ENCODE results near the gene CYP2C9. TPM values are rescaled to one million over a fixed set of nuclear protein-coding genes. Genes with fewer than 3 reads are reported as not detected.
"Not testable (repeated sequence)": the region's sequence is repeated elsewhere in the genome, so short reads cannot be mapped to it uniquely, and the experiment has no call there.

CYP2C9 gene
- not detected for total RNA-seq

DNA sequence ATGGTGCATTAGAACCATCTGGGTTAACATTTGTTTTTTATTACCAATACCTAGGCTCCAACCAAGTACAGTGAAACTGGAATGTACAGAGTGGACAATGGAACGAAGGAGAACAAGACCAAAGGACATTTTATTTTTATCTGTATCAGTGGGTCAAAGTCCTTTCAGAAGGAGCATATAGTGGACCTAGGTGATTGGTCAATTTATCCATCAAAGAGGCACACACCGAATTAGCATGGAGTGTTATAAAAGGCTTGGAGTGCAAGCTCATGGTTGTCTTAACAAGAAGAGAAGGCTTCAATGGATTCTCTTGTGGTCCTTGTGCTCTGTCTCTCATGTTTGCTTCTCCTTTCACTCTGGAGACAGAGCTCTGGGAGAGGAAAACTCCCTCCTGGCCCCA is at the start of gene CYP2C9:
Gene CYP2C9 (plus strand): TSS at position 276 of the 400 bp plus-strand sequence. CDS start 25 bp downstream, at position 301.
- intact Hi-C loops (cut with DNase I), result no loop called here
- Histone ChIP-seq H3K27me3 (no peaks in the 10 kb centered on the region), H3K36me3 (no peaks in the 10 kb centered on the region), H3K4me1 (no peaks in the 10 kb centered on the region), H3K4me3 (no peak within 1 kb of the TSS), H3K27ac (replicated peaks in 1 of 4) (no peak within 1 kb of the TSS), H3K9me3 (peaks cover 0 to 2% (median under 1%) of the 10 kb centered on the region in 4 donors)
- TF ChIP-seq EP300 (IDR thresholded peaks at IDR 0.05) (no peak), POLR2A (IDR thresholded peaks at IDR 0.05; ENCODE audit: low read depth) (no peak), POLR2AphosphoS5 (IDR thresholded peaks at IDR 0.05) (no peak)
- TF ChIP-seq, protein P1, sequence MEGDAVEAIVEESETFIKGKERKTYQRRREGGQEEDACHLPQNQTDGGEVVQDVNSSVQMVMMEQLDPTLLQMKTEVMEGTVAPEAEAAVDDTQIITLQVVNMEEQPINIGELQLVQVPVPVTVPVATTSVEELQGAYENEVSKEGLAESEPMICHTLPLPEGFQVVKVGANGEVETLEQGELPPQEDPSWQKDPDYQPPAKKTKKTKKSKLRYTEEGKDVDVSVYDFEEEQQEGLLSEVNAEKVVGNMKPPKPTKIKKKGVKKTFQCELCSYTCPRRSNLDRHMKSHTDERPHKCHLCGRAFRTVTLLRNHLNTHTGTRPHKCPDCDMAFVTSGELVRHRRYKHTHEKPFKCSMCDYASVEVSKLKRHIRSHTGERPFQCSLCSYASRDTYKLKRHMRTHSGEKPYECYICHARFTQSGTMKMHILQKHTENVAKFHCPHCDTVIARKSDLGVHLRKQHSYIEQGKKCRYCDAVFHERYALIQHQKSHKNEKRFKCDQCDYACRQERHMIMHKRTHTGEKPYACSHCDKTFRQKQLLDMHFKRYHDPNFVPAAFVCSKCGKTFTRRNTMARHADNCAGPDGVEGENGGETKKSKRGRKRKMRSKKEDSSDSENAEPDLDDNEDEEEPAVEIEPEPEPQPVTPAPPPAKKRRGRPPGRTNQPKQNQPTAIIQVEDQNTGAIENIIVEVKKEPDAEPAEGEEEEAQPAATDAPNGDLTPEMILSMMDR (IDR thresholded peaks at IDR 0.05), result no peak
- no peak for DNase-seq (ENCODE audit: extremely low spot score)
- WGBS, result 76% methylated on average over 2 of the region's 2 CpGs

DNA sequence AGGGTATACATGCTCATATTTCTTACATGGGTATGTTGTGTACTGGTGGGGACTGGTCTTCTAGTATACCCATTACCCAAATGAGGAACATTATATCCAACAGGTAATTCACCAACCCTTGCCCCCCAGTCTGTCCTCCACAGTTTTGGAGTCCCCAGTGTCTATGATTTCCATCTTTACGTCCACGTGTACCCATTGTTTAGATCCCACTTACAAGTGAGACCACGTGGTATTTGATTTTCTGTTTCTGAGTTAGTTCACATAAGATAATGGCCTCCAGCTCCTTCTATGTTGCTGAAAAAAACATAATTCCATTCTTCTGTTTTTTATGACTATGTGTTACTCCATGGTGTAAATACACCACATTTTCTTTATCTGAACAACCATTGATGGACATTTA is 49.3 kb upstream of the CYP2C9 start:
- 75% methylated on average over 3 of the region's 3 CpGs for WGBS
- H3K4me1 ChIP-seq, result no peaks in the 10 kb centered on the region
- DNase-seq (ENCODE audit: extremely low spot score), result no peak
- no peak overlapping the region for H3K27ac ChIP-seq (replicated peaks in 1 of 4)
- peaks cover 0 to 7% (median 0%) of the 10 kb centered on the region in 4 donors for H3K9me3 ChIP-seq
- no peak overlapping the region for H3K4me3 ChIP-seq
- intact Hi-C loops (cut with DNase I), result no loop called here
- H3K36me3 ChIP-seq, result no peaks in the 10 kb centered on the region
- H3K27me3 ChIP-seq, result no peaks in the 10 kb centered on the region
- TF ChIP-seq POLR2A (IDR thresholded peaks at IDR 0.05; ENCODE audit: low read depth) (no peak), EP300 (IDR thresholded peaks at IDR 0.05) (no peak), POLR2AphosphoS5 (IDR thresholded peaks at IDR 0.05) (no peak)
- TF ChIP-seq, protein P1 (IDR thresholded peaks at IDR 0.05), result no peak

DNA sequence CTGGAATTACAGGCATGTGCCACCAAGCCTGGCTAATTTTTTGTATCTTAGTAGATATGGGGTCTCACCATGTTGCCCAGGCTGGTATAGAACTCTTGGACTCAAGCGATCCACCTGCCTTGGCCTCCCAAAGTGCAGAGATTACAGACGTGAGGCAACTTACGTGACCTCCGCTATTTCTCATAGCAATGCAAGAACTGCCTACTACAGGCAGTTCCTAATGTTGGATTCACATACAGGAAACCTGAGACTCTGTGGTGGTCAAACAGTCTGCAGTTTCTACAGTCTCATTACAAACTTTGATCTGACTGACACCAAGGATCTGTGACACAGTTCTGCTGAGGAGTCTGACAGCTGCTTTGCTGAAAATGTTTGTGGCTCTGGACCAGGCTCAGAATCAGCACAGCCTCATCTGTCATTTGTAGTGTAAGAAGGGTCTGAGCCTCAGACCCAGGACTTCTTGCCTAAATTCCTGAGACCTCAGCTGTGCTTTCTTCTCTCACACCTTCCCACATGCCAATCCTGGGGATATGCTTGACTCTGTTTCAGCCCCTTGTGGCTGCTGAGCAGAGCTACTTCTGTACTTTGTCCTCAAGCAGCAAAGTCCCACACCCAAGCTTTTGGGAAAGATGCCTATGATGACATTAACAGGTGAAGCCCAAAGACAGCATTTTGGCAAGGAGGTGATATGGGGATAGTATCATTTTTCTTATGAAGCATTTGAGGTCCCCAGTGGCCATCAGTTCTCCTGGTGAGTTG is 48.0 kb upstream of the CYP2C9 start:
- Histone ChIP-seq H3K27me3 (no peaks in the 10 kb centered on the region), H3K27ac (replicated peaks in 1 of 4) (no peak overlapping the region), H3K4me1 (no peaks in the 10 kb centered on the region), H3K36me3 (no peaks in the 10 kb centered on the region), H3K9me3 (peaks cover 0 to 7% (median 0%) of the 10 kb centered on the region in 4 donors), H3K4me3 (no peak overlapping the region)
- intact Hi-C loops (cut with DNase I), result no loop called here
- TF ChIP-seq, protein P1 (IDR thresholded peaks at IDR 0.05), result no peak
- TF ChIP-seq POLR2A (IDR thresholded peaks at IDR 0.05; ENCODE audit: low read depth) (no peak), POLR2AphosphoS5 (IDR thresholded peaks at IDR 0.05) (no peak), EP300 (IDR thresholded peaks at IDR 0.05) (no peak)
- DNase-seq (ENCODE audit: extremely low spot score), result no peak
- WGBS, result no CpG with 5 or more reads among the region's 4 CpGs

DNA sequence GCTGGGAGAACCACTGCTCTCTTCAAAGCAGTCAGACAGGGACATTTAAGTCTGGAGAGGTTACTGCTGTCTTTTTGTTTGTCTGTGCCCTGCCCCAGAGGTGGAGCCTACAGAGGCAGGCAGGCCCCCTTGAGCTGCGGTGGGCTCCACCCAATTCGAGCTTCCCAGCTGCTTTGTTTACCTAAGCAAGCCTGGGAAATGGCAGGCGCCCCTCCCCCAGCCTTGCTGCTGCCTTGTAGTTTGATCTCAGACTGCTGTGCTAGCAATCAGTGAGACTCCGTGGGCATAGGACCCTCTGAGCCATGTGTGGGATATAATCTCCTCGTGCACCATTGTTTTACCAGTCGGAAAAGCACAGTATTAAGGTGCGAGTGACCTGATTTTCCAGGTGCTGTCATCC is 40.0 kb upstream of the CYP2C9 start:
- H3K4me3 ChIP-seq; H3K9me3 ChIP-seq; H3K4me1 ChIP-seq; H3K27me3 ChIP-seq; H3K36me3 ChIP-seq; H3K27ac ChIP-seq (replicated peaks in 1 of 4); DNase-seq (ENCODE audit: extremely low spot score); intact Hi-C loops (cut with DNase I): not testable (repeated sequence)
- 40% methylated on average over 4 of the region's 7 CpGs for WGBS

DNA sequence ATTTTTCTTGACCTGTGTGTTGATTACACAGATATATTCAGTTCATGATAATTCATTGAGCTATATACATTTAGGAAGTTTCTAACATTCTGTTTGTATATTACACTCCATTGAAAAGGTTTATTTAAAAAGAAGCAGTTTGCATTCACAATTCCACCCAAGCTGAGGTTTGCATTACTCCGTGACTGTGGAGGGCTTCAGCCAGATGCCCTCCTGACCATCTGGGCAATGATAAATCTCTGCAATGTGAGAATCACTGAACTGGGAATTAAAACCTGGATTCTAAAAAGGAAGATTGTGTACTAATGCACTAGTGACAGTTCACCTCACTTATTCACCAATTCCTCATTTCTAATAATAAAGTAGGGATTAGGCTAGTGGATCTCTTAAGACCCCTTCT is 36.4 kb upstream of the CYP2C9 start:
- intact Hi-C loops (cut with DNase I), result no loop called here
- H3K27ac ChIP-seq (replicated peaks in 1 of 4), result no peak overlapping the region
- H3K4me3 ChIP-seq, result no peak overlapping the region
- H3K9me3 ChIP-seq, result peaks cover 0 to 14% (median 8%) of the 10 kb centered on the region in 4 donors
- H3K27me3 ChIP-seq, result no peaks in the 10 kb centered on the region
- WGBS, result 86% methylated on average over 1 of the region's 1 CpG
- H3K36me3 ChIP-seq, result no peaks in the 10 kb centered on the region
- no peak for DNase-seq (ENCODE audit: extremely low spot score)
- TF ChIP-seq EP300 (IDR thresholded peaks at IDR 0.05), result no peak
- TF ChIP-seq, protein P1 (IDR thresholded peaks at IDR 0.05), result no peak
- TF ChIP-seq POLR2AphosphoS5 (IDR thresholded peaks at IDR 0.05), result no peak
- no peak for TF ChIP-seq POLR2A (IDR thresholded peaks at IDR 0.05; ENCODE audit: low read depth)
- H3K4me1 ChIP-seq, result no peaks in the 10 kb centered on the region
